CD4-positive, alpha-beta T cell treated with Interferon alpha-2 for 1 hour (primary cell): ENCODE measurements around the gene VAV3.
A peak's percentile ranks its signal among the peaks of the same experiment; 100 is the strongest.
"Not testable (repeated sequence)": the region's sequence is repeated elsewhere in the genome, so short reads cannot be mapped to it uniquely, and the experiment has no call there.

ENCODE experiments used
- DNase-seq, 2 donors: peaks; one replicate each; pipeline ENCODE4 v3.0.0-alpha.2; 2020 to 2022

The VAV3 gene

GRCh38 chr1:107965110-107965991, at the start of gene VAV3:
VAV3 (minus strand) TSS chr1:107965180; CDS start chr1:107964869, 311 bp downstream.
- peak; percentile 57 to 67 for DNase-seq

GRCh38 chr1:108012553-108012952, 47.6 kb upstream of the VAV3 start:
- no peak for DNase-seq

GRCh38 chr1:108011295-108011694, 46.3 kb upstream of the VAV3 start:
- DNase-seq: no peak

- DNase-seq: no peak
Measured at GRCh38 chr1:108010581-108010980, 45.6 kb upstream of the VAV3 start.

- DNase-seq: no peak
Measured at GRCh38 chr1:108009603-108010195, 44.7 kb upstream of the VAV3 start.

GRCh38 chr1:108007531-108007930, 42.6 kb upstream of the VAV3 start:
- no peak for DNase-seq

GRCh38 chr1:108007070-108007469, 42.1 kb upstream of the VAV3 start:
- no peak for DNase-seq

GRCh38 chr1:108004919-108005318, 39.9 kb upstream of the VAV3 start:
- not testable (repeated sequence) for DNase-seq

GRCh38 chr1:108000620-108001111, 35.7 kb upstream of the VAV3 start:
- no peak for DNase-seq

- DNase-seq: no peak
Measured at GRCh38 chr1:108000184-108000583, 35.2 kb upstream of the VAV3 start.

- no peak for DNase-seq
Measured at GRCh38 chr1:107997866-107998265, 32.9 kb upstream of the VAV3 start.

GRCh38 chr1:107993920-107994319, 28.9 kb upstream of the VAV3 start:
- DNase-seq: no peak

- DNase-seq: no peak
Measured at GRCh38 chr1:107992347-107992746, 27.4 kb upstream of the VAV3 start.

- no peak for DNase-seq
Measured at GRCh38 chr1:107991371-107992066, 26.5 kb upstream of the VAV3 start.

GRCh38 chr1:107990606-107991005, 25.6 kb upstream of the VAV3 start:
- no peak for DNase-seq

GRCh38 chr1:107981277-107981676, 16.3 kb upstream of the VAV3 start:
- no peak for DNase-seq

GRCh38 chr1:107979926-107980325, 14.9 kb upstream of the VAV3 start:
- DNase-seq: no peak

- no peak for DNase-seq
Measured at GRCh38 chr1:107979088-107979487, 14.1 kb upstream of the VAV3 start.

- no peak for DNase-seq
Measured at GRCh38 chr1:107976836-107977235, 11.9 kb upstream of the VAV3 start.

- DNase-seq: no peak
Measured at GRCh38 chr1:107976431-107976830, 11.5 kb upstream of the VAV3 start.

GRCh38 chr1:107975851-107976250, 10.9 kb upstream of the VAV3 start:
- DNase-seq: no peak

GRCh38 chr1:107974090-107974489, 9.1 kb upstream of the VAV3 start:
- DNase-seq: no peak

GRCh38 chr1:107972391-107973180, 7.6 kb upstream of the VAV3 start:
- DNase-seq: no peak
